A673 (cell line): ENCODE measurements around the gene AP3B2.

Experiments
- CTCF ChIP-seq: fragments of 300-800, 200-600 bp; sonication (generic); conservative IDR thresholded peaks from 2 replicates; pipeline ENCODE4 v1.5.1; 2017; ENCODE audit warnings: low read depth, mild to moderate bottlenecking, antibody characterized with exemption, low read length, moderate library complexity, mixed read lengths
- EZH2 ChIP-seq: fragments of 200-600 bp; sonication (generic); IDR thresholded peaks from 2 replicates; pipeline ENCODE4 v1.6.1; 2017; ENCODE audit warnings: borderline replicate concordance, low read depth, mild to moderate bottlenecking, mixed read lengths, antibody characterized with exemption, low read length; ENCODE audit not compliant: poor library complexity, severe bottlenecking

GRCh38 chr15:82677720-82678323 is 31.9 kb downstream of the AP3B2 start:
- TF ChIP-seq CTCF, result no peak
- TF ChIP-seq EZH2, result no peak
